GM12873 (cell line): ENCODE results near the gene CARD9.

Experiments
- CTCF ChIP-seq: IDR thresholded peaks from 2 replicates; pipeline ENCODE4 v1.5.1; 2012; ENCODE audit warnings: low read depth, mild to moderate bottlenecking, moderate library complexity, low read length, control low read depth; ENCODE audit not compliant: insufficient read depth; ENCODE audit errors: missing control alignments

The CARD9 gene

GRCh38 chr9:136329211-136329627 is 44.2 kb downstream of the CARD9 start:
- TF ChIP-seq CTCF: no peak

- TF ChIP-seq CTCF: no peak
Observed at GRCh38 chr9:136328622-136329041, 44.8 kb downstream of the CARD9 start.

- TF ChIP-seq CTCF: no peak
Observed at GRCh38 chr9:136328011-136328621, 45.4 kb downstream of the CARD9 start.

GRCh38 chr9:136327304-136327974 is 46.0 kb downstream of the CARD9 start, which contains the start of gene GPSM1:
Gene GPSM1 (plus strand): TSS chr9:136327539. CDS start chr9:136327696, 157 bp downstream.
- no peak for TF ChIP-seq CTCF

- no peak for TF ChIP-seq CTCF
Observed at GRCh38 chr9:136326761-136327303, 46.6 kb downstream of the CARD9 start.

GRCh38 chr9:136326061-136326760 is 47.3 kb downstream of the CARD9 start:
- TF ChIP-seq CTCF: no peak

GRCh38 chr9:136325358-136325757 is 48.1 kb downstream of the CARD9 start:
- no peak for TF ChIP-seq CTCF
